GM18873 (cell line): ENCODE results near the gene KLHL22.

Experiments used
- ATAC-seq: cut with Tn5 transposase; IDR thresholded peaks from one replicate; pipeline ENCODE4 v1.9.1; 2021; ENCODE audit warnings: mild to moderate bottlenecking, moderate library complexity, moderate number of reproducible peaks; ENCODE audit not compliant: unreplicated experiment, low FRiP score

Gene KLHL22

DNA sequence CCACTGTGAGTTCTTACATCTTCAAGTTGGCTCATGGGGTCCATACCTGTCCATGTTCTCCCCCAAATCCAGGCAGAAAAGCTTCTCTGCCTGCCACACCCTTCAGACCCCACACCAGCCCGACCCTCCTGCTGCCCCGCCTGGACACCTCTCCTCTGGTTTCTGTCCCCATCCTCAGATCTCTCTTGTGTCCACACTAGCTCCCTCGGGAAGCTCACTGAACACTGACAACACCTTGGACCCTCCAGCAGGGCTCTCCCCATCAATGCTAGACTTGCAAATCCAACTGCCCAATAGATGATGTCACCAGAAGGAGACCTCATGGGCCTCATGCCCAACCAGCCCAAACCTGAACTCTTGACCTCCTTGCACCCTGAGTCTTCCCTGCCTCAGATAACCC, 60.8 kb downstream of the KLHL22 start:
- no peak for ATAC-seq

DNA sequence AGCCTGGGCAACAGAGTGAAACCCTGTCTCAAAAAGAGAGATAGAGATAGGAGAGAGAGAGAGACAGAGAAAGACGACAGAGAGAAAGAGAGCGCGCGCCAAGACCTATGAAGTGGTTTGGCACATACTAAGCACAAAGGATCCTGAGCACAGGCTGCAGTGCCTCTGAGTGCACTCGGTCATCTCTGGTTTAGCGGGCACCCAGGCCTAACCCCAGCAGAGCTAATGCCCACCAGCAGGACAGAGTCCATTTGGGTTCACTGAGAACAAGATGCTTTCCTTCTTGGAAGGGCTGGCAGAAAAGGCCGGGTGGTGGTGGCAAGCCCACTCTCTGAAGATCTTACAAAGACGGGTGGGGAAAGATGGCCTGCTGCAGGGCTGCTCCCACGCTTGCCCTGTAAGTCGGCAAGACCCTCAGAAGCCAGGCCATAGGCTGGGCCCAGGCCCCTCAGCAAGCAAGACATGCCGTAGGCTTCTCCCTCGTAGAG, 61.3 kb downstream of the KLHL22 start:
- no peak for ATAC-seq

DNA sequence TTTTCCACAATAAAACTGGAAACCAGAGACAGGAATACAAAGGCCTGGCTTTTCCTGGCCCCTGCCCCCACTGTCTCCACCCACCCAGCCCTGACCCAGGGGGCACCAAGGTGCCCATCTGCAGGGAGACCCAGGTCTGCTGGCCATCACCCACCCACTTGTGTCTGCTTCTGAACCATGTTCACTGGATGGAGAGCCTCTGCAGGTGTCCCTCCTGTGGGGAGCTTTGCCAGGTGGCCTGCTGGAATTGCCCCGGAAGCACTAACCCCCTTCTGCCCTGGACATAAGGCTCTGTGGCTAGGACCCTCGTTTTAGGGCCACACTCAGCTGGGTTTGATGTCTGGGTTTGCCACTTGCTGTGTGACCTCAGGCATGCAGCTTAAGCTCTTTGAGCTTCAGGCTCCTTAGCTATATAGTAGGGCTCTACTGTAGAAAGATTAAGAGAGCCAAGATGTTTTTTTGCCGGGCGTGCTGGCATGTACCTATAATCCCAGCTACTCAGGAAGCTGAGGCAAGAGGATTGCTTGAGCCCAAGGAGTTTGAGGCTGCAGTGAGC, 61.8 kb downstream of the KLHL22 start:
- ATAC-seq, result no peak

DNA sequence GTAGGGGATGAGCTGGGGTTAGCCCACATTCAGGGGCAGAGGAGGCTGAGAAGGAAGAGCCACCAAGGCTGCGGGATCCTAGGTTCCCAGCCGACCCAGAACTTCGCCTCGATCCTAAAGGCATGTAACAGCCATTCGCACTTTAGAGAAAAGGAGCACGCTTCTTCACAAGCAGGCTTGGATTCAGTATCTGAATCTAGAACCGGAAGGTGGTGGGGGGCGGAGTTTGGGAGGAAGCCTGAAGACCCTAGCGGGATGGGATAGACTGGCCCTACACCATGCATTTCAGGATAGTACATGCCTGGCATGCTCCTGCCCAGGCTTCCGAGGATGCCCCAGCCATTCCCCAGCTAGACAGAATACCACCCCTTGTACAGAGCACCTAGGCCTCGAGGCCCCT, 62.4 kb downstream of the KLHL22 start:
- ATAC-seq, result no peak

DNA sequence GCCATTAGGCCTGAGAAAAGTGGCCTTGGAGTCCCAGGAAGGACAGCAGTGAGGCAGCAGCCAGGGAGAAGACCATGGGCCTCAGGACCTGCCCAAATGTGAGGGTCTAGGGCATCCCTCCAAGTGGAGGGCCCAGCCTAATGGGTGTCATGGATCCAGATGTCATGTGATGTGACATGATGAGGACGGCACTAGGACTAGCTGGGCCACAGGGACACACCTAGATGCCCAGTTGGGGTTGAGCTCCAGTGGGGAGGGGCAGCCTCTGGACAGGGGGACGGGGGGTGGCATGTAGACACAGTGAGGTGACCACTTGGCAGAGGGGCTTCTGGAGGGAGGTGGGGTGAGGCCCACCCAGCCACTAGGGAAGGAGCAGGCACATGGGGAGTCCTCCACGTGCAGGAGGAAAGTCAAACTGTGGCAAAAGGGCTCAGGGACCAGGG, 63.3 kb downstream of the KLHL22 start:
- ATAC-seq, result no peak

DNA sequence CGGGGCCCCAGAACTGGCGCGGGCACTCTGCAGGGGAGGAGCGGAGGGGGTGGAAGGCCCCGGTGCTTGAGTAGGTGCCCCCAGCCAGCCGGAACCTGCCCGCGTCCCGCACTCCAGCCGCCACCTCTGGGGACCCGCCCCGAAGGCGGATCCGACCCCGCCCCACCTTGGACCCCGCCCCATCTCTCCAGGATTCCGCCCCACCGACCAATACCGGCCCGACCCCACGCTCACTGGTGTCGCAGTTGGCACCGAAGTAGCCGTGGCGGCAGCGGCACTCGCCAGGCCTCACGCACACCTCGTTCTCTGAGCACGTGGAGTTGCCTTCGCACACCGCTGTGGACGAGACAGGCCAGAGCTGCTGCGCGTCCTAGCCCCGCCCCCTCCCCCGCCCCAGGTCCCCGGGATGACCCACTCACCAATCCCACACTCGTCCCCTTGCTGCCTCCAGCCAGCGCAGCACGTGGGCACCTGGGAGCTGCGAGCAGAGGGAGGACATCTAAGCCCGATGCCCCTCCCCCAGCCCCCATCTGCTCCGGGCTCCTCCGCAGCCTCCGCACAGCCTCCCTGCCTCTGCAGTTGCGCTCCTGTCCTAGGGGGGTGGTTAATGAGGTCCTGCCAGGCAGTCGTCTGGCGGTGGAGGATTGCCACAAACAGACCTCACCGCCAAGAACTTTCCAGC, 63.9 kb downstream of the KLHL22 start:
- ATAC-seq, result no peak

DNA sequence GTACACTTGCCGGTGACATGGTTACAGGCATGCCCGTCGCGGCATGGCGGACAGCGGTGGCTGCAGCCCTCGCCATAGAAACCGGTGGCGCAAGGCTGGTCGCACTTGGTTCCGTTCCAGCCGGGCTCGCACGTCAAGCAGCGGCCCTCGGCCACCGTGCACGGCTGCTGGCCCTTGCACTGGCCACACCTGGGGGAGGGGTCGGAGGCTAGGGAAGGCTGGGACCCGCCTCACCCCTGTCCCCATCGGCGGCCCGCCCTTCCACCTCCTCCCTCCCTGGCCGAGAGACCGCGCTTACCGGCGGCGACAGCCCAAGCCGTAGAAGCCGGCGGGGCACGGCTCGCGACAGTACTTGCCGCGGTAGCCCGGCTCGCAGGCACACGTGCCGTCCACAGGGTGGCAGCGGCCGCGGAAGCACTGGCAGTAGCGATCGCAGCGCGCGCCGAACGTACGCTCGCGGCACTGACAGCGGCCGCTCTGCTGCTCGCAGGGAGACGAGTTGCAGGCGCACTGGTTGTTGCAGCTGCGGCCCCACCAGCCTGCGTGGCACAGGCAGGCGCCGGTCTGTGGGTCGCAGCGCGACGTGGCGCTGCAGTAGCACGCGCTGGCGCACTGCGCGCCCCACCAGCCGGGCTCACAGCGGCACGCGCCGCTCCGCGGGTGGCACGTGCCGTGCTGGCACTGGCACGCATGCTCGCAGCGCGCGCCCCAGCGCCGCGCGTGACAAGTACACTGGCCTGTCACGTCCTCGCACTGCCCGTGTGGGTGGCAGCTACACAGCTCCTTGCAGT, 64.7 kb downstream of the KLHL22 start:
- no peak for ATAC-seq

DNA sequence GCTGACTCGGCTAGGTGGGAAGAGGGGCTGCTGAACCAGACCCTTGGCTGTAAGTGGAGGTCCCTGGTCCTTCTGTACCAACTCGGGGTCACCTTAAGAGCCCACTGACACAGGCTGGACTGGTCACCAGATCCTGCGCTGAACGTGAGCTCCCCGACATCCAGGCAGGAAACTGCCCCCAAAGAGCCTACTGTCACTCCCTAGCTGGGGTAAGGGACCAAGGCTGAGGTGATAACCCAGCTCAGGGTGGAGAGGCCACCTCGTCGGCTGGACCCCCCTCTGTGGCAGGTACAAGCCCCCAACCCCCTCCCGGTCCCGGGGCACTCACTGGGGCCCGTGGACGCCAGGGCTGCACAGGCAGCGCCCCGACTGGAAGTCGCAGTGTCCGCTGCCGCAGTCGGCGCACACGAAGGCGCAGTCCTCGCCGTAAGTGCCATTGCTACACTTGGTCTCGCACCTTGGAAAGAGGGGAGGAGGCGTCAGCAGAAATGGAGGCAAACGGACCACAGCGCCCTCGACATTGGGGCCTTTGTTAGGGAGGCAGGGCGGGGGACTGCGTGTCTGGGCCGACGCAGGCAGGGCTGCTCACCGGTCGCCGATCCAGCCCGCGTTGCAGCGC, 65.4 kb downstream of the KLHL22 start:
- ATAC-seq, result no peak

DNA sequence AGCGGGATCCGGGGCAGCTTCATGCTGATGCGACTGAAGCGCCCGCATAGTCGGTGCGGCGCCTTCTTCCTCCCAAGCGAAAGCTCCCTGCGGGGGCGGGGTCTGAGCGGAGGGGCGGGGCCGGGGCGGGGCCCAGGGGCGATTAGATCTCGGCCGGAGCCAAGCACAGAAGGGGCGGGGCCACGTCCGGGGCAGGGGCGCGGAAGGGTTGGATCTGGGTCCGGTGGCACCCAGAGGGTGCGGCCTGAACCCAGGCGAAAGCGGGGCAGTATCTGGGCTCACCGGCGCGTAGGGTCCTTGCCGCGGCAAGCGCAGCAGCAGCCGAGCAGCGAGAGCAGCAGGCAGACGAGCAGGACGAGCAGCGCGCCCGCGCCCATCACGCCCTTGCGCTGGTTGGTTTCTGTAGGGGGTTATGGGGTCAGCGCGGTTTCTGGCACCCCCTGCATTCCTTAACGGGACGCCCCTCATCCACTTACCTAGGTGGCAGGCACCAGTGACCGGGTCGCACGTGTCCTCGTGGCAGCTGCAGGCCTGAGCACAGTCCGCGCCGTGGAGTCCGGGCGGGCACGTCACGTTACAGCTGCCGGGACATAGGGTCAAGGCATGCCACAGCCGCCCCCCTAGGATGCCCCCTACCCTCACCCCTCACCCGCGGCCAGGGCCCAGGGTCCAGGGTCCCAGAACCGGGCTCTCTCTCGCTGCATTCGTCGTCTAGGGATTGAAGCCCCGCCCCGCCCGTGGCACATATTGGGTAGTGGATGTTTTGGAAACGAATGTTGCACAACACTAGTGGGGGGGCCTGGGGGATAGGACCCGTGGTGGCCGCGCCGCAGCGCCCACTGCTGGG, 66.1 kb downstream of the KLHL22 start:
- ATAC-seq, result no peak

DNA sequence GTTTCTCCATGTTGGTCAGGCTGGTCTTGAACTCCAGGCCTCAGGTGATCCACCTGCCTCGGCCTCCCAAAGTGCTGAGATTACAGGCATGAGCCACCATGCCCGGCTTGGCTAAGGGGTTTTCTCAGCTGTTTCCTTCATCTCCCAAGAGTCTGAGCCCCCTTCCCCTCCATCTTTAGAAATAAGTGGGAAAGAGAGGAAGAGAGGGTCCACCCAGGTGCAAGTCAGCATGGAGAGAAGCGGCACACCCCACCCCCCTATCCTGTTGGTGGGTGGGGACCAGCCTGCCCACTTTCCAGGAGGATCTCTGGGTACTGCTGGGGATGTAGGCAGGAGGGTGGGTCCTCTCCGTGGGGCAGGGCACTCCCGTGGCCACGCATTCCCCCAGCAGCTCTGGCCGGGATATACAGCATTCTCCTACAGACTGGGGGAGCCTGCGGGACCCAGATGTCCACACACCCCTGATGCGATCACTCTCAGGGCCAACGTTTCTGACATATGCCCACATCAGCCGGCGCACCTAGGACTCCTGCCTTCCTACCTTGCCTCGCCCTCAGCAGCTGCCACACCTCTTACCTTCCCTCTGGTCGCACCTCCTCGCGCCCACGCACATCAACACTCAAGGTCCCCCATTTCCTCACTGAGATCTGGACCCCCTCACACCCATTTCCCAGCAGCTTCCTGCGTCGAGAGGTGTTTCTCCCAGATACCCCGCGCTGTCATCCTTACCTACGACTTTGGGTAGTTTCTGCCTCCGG, 66.9 kb downstream of the KLHL22 start:
- no peak for ATAC-seq

DNA sequence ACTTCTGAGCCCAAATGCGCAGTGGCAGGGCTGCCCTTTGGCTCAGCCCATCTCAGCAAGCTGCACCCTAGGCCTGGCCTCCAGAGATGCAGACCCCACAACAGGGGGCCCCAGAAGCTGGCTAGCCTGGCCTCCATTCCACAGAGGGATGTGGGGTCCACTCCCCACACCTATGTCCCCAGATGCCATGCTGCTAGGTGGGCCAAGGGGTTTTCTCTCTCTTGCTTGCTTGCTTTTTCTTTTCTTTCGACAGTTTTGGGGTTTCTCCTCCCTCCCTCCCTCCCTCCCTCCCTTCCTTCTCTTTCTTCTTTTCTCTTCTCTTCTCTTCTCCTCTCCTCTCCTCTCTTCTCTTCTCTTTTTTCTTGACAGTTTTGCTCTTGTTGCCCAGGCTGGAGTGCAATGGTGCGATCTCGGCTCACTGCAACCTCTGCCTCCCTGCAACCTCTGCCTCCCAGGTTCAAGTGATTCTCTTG, 67.6 kb downstream of the KLHL22 start:
- ATAC-seq, result no peak

DNA sequence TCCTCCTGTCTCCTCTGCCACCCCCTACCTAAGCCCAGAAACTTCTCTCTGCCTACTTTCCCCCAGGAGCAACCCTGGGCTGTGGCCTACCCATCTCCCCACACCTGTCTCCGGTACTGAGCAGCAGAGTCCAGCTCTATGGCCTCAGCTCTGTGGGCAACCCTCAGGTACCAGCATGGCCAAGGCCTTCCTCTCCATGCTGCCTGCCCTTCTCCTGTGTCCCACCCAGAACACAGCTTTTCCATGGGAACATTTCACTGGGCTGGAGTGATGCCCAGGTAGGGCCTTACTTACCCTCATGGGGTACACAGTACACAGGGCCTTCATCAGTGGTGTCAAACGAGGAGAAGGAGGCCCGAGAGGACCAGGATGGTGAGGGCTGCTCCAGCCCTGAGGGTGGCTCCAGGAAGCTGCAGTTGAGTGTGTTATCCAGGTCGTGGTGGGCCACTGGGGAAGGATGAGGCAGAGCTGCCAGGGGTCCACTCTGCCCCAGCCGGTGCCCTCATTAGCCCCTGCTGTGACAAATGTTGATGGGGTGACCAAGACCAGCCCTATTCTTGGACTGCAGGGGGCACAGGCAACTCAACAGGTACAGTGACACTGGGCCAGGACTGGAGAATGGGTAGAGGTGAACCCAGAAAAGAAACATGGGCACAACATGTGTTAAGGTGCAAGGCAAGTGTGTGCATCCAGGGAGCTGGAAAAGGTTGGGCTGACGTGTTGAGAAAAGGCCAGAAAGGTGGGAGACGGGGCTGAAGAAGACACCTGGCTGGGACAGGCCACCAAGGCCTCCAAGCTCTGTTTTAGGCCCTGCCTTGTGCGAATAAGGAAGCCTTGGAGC, 68.3 kb downstream of the KLHL22 start:
- no peak for ATAC-seq

DNA sequence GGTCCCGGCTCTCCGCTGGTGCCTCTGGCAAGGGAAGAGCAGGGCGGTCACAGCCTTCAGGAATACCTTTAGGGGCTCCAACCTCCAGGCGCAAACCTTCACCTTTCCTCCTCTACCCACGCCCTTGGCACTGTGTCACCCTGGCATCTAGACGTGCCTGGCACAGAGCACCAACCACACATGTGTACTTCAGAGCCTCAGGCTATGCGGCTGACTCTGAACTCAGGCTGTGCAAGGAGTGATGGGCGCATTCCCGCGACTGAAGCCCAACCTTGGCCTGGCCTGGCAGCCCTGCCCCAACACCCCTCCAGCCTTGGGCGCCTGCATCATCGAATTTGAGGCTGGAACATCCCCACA, 69.4 kb downstream of the KLHL22 start:
- ATAC-seq, result no peak

DNA sequence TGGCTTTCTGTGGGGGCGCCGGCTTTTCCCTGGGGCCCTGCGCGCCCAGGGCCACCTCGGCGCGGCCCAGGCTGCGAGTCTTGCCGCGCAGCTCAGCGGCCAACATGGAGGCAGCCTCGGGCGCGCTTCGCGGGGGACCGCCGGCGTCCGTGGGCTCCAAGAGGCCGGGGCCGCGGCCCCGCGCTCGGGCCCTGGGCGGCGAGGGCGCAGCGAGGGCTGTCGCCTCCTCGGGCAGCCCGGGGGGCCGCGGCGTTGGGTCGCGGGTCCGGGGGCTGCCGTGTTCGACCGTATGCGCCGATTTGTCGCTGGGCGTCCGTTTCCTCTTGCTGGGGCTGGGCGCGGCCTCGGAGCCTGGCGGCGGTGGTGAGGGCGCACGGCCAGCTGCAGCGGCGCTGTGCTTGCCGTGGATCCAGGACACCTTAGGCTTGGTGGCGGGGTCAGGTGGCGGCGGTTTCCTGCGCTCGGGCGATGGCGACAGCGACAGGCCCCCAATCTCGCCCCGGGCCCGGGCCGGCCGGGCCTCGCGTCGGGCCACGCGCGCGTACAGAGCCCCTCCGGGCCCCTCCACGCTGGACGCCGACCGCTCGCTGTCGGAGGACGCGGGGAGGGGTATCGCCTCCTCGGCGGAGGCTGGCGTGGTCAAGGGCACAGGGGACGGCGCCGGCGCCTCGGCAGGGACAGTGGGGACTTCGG, 69.9 kb downstream of the KLHL22 start:
- ATAC-seq, result no peak

DNA sequence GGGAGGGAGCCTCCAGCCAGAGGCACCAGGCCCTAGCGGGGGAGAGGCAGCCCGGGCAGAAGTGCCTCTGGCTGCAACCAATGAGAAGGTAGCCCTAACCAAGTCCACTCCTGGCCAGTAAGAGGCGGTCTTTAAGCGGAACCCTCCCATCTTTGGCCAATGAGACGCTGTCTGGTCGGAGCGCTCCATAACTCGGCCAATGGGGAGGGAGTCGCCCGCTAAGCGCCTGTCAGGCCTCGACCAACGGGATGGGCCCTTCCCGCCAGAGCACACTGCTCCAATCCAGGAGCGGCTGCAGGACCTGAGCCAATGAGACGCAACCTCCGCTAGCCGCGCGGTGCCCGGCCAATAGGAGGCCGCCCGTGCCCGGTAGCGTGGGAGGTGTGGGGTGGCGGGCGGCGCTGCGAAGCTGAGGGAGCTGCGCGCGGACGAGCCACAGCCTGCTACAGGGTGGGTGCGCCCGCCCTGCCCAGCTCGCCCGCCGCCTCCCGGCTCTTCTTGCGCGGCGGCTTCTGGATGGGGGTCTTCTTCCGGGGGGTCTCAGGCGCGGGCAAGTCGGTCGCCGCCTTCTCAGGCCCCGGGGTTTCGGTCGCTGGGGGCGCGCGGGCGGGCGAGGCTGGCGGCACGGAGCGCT, 70.5 kb downstream of the KLHL22 start:
- no peak for ATAC-seq

DNA sequence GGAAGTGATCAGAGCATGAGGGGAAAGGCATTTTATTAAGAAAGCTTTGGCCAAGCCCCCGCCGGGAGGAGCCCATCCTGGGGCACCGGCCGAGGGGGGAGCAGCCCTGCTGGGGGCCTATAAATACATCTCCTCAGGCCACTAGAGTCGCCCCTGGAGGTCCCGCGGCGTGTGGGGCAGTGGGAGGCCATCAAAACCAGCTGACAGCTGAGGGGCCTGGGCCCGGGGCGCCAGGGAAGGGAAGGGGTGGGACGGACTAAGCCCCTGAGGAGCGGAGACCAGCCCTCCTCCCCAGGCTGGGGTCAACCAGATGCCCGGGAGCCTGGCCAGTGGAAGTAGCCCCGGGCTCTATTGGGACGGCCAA, 71.0 kb downstream of the KLHL22 start:
- no peak for ATAC-seq

DNA sequence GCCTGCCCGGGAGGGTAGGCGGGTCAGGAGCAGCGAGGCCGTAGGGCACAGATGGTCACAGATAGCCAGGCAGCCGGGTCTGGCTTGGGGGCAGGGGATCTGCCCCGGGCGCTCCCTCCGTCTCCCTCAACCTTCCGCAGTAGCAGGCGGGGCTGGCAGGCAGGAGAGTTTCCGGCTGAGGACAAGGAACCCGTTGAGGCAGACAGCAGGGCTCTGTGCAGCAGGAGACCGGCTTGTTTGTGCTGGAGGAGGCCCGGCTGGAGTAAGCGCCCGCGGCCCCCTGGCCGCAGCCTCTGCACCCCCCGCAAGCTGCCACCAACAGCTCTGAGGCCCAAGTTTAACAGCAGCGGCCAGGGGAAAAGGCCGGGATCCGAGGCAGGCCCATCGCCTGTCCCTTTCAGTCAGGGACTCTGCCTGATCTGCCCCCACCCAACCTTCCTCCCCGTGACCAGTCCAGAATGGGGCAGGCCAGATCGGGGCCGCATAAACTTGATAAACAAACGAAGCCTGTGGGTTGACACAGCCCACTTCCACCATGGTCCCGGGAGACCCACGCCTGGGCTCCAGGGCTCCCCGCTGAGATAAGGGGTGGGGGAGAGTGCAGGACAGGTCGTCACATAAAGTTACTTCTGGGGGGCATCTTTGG, 71.6 kb downstream of the KLHL22 start:
- no peak for ATAC-seq
